ENCODE measurements around the gene SLC35F1. TPM values are rescaled to one million over a fixed set of nuclear protein-coding genes. Genes with fewer than 3 reads are reported as not detected.
A peak's percentile ranks its signal among the peaks of the same experiment; 100 is the strongest.

SLC35F1 gene
- total RNA-seq, 1 donor from 2014 or later, result not detected

DNA sequence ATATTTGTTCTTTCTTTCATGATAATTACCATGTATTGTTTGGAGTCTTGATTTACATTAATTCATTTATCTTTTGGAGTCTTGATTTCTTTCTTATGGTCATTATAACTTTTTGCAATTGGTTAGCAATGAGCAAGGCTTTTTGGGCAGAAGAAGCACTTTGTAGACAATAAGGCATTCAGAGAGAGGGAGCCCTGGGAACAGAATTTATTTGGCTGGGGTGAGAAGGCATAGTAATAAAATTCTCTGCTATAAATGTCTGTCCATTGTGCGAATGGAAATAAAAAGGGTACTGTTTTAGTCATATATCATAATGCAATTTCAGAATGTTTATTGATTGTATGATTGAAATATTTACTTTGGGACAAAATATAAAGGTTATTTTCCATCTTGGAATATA is 147.0 kb downstream of the SLC35F1 start:
- H3K4me3 ChIP-seq (ENCODE audit: low read depth, low read length), result no peak overlapping the region
- DNase-seq (ENCODE audit: low read depth), result no peak
- TF ChIP-seq, protein P1, sequence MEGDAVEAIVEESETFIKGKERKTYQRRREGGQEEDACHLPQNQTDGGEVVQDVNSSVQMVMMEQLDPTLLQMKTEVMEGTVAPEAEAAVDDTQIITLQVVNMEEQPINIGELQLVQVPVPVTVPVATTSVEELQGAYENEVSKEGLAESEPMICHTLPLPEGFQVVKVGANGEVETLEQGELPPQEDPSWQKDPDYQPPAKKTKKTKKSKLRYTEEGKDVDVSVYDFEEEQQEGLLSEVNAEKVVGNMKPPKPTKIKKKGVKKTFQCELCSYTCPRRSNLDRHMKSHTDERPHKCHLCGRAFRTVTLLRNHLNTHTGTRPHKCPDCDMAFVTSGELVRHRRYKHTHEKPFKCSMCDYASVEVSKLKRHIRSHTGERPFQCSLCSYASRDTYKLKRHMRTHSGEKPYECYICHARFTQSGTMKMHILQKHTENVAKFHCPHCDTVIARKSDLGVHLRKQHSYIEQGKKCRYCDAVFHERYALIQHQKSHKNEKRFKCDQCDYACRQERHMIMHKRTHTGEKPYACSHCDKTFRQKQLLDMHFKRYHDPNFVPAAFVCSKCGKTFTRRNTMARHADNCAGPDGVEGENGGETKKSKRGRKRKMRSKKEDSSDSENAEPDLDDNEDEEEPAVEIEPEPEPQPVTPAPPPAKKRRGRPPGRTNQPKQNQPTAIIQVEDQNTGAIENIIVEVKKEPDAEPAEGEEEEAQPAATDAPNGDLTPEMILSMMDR (conservative IDR thresholded peaks at IDR 0.05; ENCODE audit: low read depth, low read length), result no peak

GRCh38 chr6:118061666-118062065 is 154.6 kb downstream of the SLC35F1 start:
- H3K4me3 ChIP-seq (ENCODE audit: low read depth, low read length), result no peak overlapping the region
- DNase-seq (ENCODE audit: low read depth), result no peak
- TF ChIP-seq, protein P1 (conservative IDR thresholded peaks at IDR 0.05; ENCODE audit: low read depth, low read length), result no peak

GRCh38 chr6:118080547-118080946 is 173.5 kb downstream of the SLC35F1 start:
- no peak for DNase-seq (ENCODE audit: low read depth)
- TF ChIP-seq, protein P1 (conservative IDR thresholded peaks at IDR 0.05; ENCODE audit: low read depth, low read length), result peak; percentile 22
- H3K4me3 ChIP-seq (ENCODE audit: low read depth, low read length), result no peak overlapping the region

- H3K4me3 ChIP-seq (ENCODE audit: low read depth, low read length), result no peak overlapping the region
- no peak for DNase-seq (ENCODE audit: low read depth)
- TF ChIP-seq, protein P1 (conservative IDR thresholded peaks at IDR 0.05; ENCODE audit: low read depth, low read length), result no peak
These were observed 176.6 kb downstream of the SLC35F1 start for GRCh38 chr6:118083711-118084110.

GRCh38 chr6:118085665-118086064 is 178.6 kb downstream of the SLC35F1 start:
- no peak overlapping the region for H3K4me3 ChIP-seq (ENCODE audit: low read depth, low read length)
- TF ChIP-seq, protein P1 (conservative IDR thresholded peaks at IDR 0.05; ENCODE audit: low read depth, low read length), result no peak
- no peak for DNase-seq (ENCODE audit: low read depth)

DNA sequence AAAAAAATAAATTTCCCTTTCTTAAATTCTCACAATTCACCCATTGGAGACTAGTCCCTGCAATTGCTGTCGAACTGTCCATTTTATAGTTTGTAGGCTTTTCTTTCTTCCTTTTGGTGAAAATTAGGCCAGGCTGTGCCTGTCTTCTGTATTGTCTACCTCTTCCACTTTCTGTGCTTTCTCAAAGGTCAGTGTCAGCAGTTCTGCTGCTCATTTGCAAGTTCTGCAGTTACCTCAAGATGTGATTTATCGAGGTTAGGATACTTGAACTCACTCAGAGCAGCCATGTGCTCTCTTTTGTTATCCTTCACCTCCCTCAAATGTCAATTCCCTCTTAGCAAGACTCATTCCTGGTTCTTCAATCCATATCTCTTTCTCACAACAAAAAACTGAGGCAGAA is 179.1 kb downstream of the SLC35F1 start:
- TF ChIP-seq, protein P1 (conservative IDR thresholded peaks at IDR 0.05; ENCODE audit: low read depth, low read length), result no peak
- no peak for DNase-seq (ENCODE audit: low read depth)
- H3K4me3 ChIP-seq (ENCODE audit: low read depth, low read length), result no peak overlapping the region

DNA sequence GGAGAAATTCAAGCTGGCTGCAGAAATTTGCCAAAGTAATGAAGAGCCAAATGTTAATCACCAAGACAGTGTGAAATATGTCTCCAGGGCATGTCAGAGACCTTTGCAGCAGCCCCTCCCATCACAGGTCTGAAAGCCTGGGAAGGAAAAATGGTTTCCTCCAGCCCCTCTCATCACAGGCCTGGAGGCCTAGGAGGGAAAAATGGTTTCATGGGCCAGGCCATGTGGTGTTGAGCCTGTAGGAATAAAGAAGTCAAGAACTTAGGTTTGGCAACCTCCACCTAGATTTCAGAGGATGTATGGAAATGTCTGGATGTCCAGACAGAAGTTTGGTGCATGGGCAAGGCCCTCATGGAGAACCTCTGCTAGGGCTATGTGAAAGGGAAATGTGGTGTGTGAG is 185.0 kb downstream of the SLC35F1 start:
- DNase-seq (ENCODE audit: low read depth), result no peak
- H3K4me3 ChIP-seq (ENCODE audit: low read depth, low read length), result no peak overlapping the region
- TF ChIP-seq, protein P1 (conservative IDR thresholded peaks at IDR 0.05; ENCODE audit: low read depth, low read length), result no peak

All from epithelial cell of proximal tubule (primary cell).